Loucy (cell line): ENCODE data around the gene SDHA.
"Not testable (repeated sequence)": the region's sequence is repeated elsewhere in the genome, so short reads cannot be mapped to it uniquely, and the experiment has no call there.

Experiments
- CTCF ChIP-seq: fragments of 200-600 bp; sonication (generic); conservative IDR thresholded peaks from 2 replicates; pipeline ENCODE4 v1.5.1; 2014; ENCODE audit warnings: mild to moderate bottlenecking, antibody characterized with exemption, low read length
- EZH2phosphoT487 ChIP-seq: fragments of 200-600 bp; IDR thresholded peaks from 2 replicates; pipeline ENCODE4 v1.6.1; 2018; ENCODE audit warnings: antibody characterized with exemption, mild to moderate bottlenecking, moderate library complexity, borderline replicate concordance

- not testable (repeated sequence) for TF ChIP-seq CTCF, EZH2phosphoT487
Observed at GRCh38 chr5:274346-274745, 56.2 kb downstream of the SDHA start.
